ENCODE measurements around the gene CAMK1D. TPM values are rescaled to one million over a fixed set of nuclear protein-coding genes. Genes with fewer than 3 reads are reported as not detected.

CAMK1D gene
- total RNA-seq, 1 experiment from 2014 or later: 6.0 TPM

GRCh38 chr10:12400266-12400931 is 51.1 kb downstream of the CAMK1D start:
- Histone ChIP-seq H3F3A (ENCODE audit: insufficient read depth, low read depth) (no peaks in the 10 kb centered on the region), H3K4me3 (no peak overlapping the region), H2AFZ (no peak overlapping the region), H3K9me2 (ENCODE audit: insufficient read depth) (no peaks in the 10 kb centered on the region), H3K27me3 (ENCODE audit: insufficient read depth, low read depth) (no peaks in the 10 kb centered on the region), H3K27ac (no peak overlapping the region), H3K9me3 (ENCODE audit: insufficient read depth, low read depth) (no peaks in the 10 kb centered on the region), H3K79me2 (ENCODE audit: low read depth) (no peaks in the 10 kb centered on the region), H4K20me1 (ENCODE audit: insufficient read depth) (no peaks in the 10 kb centered on the region), H3K4me1 (replicated peaks; ENCODE audit: insufficient read depth) (no peaks in the 10 kb centered on the region), H3K4me2 (no peak overlapping the region), H3K36me3 (ENCODE audit: low read depth) (no peaks in the 10 kb centered on the region)
- ChIA-PET CTCF (interaction anchor here (0.5 to 0.6 kb wide), 2 partner anchors 9 to 47 kb away, joined by 3 to 4 read pairs; no protein-coding TSS in a partner anchor), POLR2A (ENCODE audit: unreplicated experiment) (no interaction called here)
- BruUV-seq (replicated peaks): no TSS peak
- TF ChIP-seq CTCF (conservative IDR thresholded peaks at IDR 0.05): no peak
- intact Hi-C loops (cut with micrococcal nuclease; ENCODE audit: unreplicated experiment): no loop called here
- DNase-seq: no peak

- Histone ChIP-seq H2AFZ (no peak overlapping the region), H3K36me3 (ENCODE audit: low read depth) (no peaks in the 10 kb centered on the region), H3F3A (ENCODE audit: insufficient read depth, low read depth) (no peaks in the 10 kb centered on the region), H3K4me3 (no peak overlapping the region), H3K79me2 (ENCODE audit: low read depth) (no peaks in the 10 kb centered on the region), H3K9me2 (ENCODE audit: insufficient read depth) (no peaks in the 10 kb centered on the region), H3K9me3 (ENCODE audit: insufficient read depth, low read depth) (no peaks in the 10 kb centered on the region), H3K4me2 (no peak overlapping the region), H4K20me1 (ENCODE audit: insufficient read depth) (no peaks in the 10 kb centered on the region), H3K27ac (no peak overlapping the region), H3K4me1 (replicated peaks; ENCODE audit: insufficient read depth) (no peaks in the 10 kb centered on the region), H3K27me3 (ENCODE audit: insufficient read depth, low read depth) (no peaks in the 10 kb centered on the region)
- ChIA-PET CTCF (no interaction called here), POLR2A (ENCODE audit: unreplicated experiment) (no interaction called here)
- intact Hi-C loops (cut with micrococcal nuclease; ENCODE audit: unreplicated experiment): no loop called here
- no peak for TF ChIP-seq EZH2 (IDR thresholded peaks at IDR 0.05; ENCODE audit: low read depth)
- TF ChIP-seq CTCF (conservative IDR thresholded peaks at IDR 0.05): no peak
- BruUV-seq (replicated peaks): no TSS peak
- DNase-seq: no peak
Observed at GRCh38 chr10:12401466-12401865, 52.1 kb downstream of the CAMK1D start.

- Histone ChIP-seq H3K9me3 (ENCODE audit: insufficient read depth, low read depth) (no peaks in the 10 kb centered on the region), H3K4me3 (no peak overlapping the region), H3F3A (ENCODE audit: insufficient read depth, low read depth) (no peaks in the 10 kb centered on the region), H3K27ac (no peak overlapping the region), H3K27me3 (ENCODE audit: insufficient read depth, low read depth) (no peaks in the 10 kb centered on the region), H4K20me1 (ENCODE audit: insufficient read depth) (no peaks in the 10 kb centered on the region), H3K36me3 (ENCODE audit: low read depth) (no peaks in the 10 kb centered on the region), H2AFZ (no peak overlapping the region), H3K4me2 (no peak overlapping the region), H3K9me2 (ENCODE audit: insufficient read depth) (no peaks in the 10 kb centered on the region), H3K4me1 (replicated peaks; ENCODE audit: insufficient read depth) (no peaks in the 10 kb centered on the region), H3K79me2 (ENCODE audit: low read depth) (no peaks in the 10 kb centered on the region)
- no TSS peak for BruUV-seq (replicated peaks)
- ChIA-PET CTCF (no interaction called here), POLR2A (ENCODE audit: unreplicated experiment) (no interaction called here)
- TF ChIP-seq EZH2 (IDR thresholded peaks at IDR 0.05; ENCODE audit: low read depth) (no peak), CTCF (conservative IDR thresholded peaks at IDR 0.05) (no peak)
- DNase-seq: no peak
- intact Hi-C loops (cut with micrococcal nuclease; ENCODE audit: unreplicated experiment): no loop called here
Observed at GRCh38 chr10:12403119-12403518, 53.8 kb downstream of the CAMK1D start.

All from PC-9 (cell line).